GM08714 (cell line): ENCODE data around the gene CRIP1.

Experiments
- H3K4me3 ChIP-seq: fragments of 200-500 bp; sonication (Bioruptor generic); 2 replicates; pipeline ENCODE4 v1.5.1; 2014; ENCODE audit warnings: mild to moderate bottlenecking, low read length, inconsistent platforms
- ZNF274 ChIP-seq: IDR thresholded peaks from 2 replicates; pipeline ENCODE4 v1.6.1; 2012; ENCODE audit warnings: mild to moderate bottlenecking, low read depth, low read length

The CRIP1 gene

DNA sequence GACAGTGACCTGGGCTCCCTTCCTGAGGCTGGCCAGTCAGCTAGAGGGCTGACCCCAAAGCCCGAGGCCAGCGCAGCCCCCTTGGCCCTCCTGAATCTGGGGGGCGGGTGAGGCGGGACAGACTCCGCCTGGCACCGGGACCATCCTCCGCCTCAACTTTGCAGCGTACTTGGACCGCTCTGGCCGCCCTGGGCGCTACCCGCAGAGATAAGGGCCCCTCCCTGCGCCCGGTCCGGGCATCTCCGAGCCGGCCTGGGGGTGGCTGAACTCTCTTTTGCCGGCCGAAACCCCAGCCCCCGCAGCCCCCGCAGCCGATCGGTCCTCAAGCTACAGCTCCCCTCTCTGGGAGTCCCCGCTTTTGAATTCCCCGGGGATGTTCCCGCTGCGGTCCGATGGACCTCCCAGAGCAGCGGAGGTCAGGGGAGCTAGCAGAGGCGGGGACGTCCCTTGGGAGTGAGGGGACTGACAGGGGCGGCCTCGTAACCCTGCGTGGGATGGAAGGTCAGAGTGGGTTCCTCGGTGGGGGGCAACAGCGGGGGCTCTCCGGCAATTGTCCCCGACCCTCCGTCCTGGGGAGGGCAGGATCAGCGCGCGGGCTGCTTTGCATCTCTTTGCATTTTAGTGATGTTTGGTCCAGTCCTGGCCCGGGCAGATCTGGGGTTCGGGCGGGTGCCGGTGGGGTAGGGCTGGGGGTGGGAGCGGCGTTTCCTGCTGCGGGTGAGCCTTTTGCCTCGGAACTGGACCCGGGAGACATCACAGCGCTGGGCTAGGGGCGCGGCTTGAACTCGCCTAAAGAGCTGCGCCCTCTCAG, at the start of gene CRIP1:
CRIP1 (plus strand) TSS at position 724 of the 811 bp plus-strand sequence. CDS start 374 bp downstream, outside the sequence.
- TF ChIP-seq ZNF274 = no peak
- H3K4me3 ChIP-seq = peak within 1 kb of the TSS; percentile 53; the same call in 1 of the 2 replicates

GRCh38 chr14:105436891-105437722, 49.6 kb upstream of the CRIP1 start:
- no peak overlapping the region for H3K4me3 ChIP-seq
- no peak for TF ChIP-seq ZNF274

DNA sequence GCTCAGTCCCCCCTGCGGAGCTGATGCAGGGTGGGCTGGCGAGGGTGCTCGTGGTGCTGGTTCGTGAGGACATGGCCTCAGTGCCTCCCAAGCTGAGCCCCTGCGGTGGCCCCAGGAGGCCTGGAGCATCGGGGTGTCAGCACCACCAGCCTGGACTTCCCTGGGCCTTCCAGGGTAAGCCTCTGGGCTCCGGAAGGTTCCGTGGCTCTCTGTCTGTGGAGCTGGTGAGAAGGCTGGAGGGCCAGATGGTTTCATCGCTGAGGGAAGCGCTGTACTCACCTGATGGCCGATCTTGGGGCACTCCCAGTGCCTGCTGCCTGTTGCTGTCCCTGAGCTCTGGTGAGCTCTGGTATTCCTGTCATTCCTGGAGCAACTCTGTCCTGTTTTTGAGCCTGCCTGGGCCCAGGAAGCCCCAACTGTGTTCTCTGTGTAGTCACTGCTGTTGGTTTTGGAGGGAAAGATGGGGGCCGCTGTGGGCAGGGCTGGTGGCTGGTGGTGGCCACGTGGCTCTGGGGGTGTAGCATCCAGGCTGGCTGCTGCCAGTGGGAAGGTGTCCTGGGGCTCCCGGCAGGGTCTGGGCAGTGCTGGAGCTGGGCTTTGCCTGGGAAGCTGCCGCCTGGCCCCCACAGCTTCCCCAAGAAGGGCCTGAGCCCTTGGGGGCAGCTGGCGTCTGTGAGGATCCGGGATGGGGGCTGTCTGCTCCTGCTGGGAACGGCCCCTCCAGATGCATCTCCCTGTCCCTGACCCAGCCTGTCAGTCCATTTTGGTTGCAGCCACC, 48.8 kb upstream of the CRIP1 start:
- no peak for TF ChIP-seq ZNF274
- no peak overlapping the region for H3K4me3 ChIP-seq

DNA sequence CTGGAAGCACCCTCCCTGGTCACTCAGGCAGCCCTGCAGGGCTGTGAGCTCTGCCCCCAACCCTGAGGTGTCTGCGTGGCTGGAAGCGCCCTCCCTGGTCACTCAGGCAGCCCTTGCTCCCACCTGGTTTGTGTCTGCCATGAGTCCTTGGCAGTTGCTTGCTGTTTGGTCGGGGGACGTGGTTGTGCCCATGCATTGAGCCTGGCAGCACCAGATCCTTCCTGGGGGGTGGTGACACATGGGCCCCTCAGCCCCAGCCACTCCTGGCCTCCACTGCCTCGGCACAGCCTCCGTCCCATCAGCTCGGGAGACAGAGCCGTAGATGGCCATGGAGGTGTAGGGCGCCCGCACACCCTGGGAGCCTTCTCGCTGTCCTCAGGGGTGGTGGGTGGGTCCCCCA, 47.5 kb upstream of the CRIP1 start:
- no peak for TF ChIP-seq ZNF274

GRCh38 chr14:105439710-105440553, 46.8 kb upstream of the CRIP1 start:
- TF ChIP-seq ZNF274 = no peak
- H3K4me3 ChIP-seq = no peak overlapping the region

More for the DNA sequence above, 47.5 kb upstream of the CRIP1 start:
- H3K4me3 ChIP-seq = no peak overlapping the region

GRCh38 chr14:105440554-105440900, 46.2 kb upstream of the CRIP1 start:
- TF ChIP-seq ZNF274 = no peak
- H3K4me3 ChIP-seq = no peak overlapping the region

GRCh38 chr14:105440992-105441391, 45.7 kb upstream of the CRIP1 start:
- no peak for TF ChIP-seq ZNF274
- no peak overlapping the region for H3K4me3 ChIP-seq

GRCh38 chr14:105442125-105442524, 44.6 kb upstream of the CRIP1 start:
- no peak for TF ChIP-seq ZNF274
- no peak overlapping the region for H3K4me3 ChIP-seq

GRCh38 chr14:105442834-105443233, 43.9 kb upstream of the CRIP1 start:
- TF ChIP-seq ZNF274 = no peak

GRCh38 chr14:105444859-105445258, 41.8 kb upstream of the CRIP1 start:
- TF ChIP-seq ZNF274 = no peak

More at GRCh38 chr14:105442834-105443233, 43.9 kb upstream of the CRIP1 start:
- no peak overlapping the region for H3K4me3 ChIP-seq

GRCh38 chr14:105445290-105445689, 41.4 kb upstream of the CRIP1 start:
- H3K4me3 ChIP-seq = no peak overlapping the region
- TF ChIP-seq ZNF274 = no peak

More at GRCh38 chr14:105444859-105445258, 41.8 kb upstream of the CRIP1 start:
- no peak overlapping the region for H3K4me3 ChIP-seq

GRCh38 chr14:105445901-105446845, 40.5 kb upstream of the CRIP1 start:
- H3K4me3 ChIP-seq = no peak overlapping the region
- TF ChIP-seq ZNF274 = no peak
